ENCODE data around the gene PRPSAP2. TPM values are rescaled to one million over a fixed set of nuclear protein-coding genes. Genes with fewer than 3 reads are reported as not detected.

The PRPSAP2 gene
- total and polyA plus RNA-seq, 2 of the 4 experiments (the other 2 are of a cell fraction), result 22.9 to 28.1 TPM

DNA sequence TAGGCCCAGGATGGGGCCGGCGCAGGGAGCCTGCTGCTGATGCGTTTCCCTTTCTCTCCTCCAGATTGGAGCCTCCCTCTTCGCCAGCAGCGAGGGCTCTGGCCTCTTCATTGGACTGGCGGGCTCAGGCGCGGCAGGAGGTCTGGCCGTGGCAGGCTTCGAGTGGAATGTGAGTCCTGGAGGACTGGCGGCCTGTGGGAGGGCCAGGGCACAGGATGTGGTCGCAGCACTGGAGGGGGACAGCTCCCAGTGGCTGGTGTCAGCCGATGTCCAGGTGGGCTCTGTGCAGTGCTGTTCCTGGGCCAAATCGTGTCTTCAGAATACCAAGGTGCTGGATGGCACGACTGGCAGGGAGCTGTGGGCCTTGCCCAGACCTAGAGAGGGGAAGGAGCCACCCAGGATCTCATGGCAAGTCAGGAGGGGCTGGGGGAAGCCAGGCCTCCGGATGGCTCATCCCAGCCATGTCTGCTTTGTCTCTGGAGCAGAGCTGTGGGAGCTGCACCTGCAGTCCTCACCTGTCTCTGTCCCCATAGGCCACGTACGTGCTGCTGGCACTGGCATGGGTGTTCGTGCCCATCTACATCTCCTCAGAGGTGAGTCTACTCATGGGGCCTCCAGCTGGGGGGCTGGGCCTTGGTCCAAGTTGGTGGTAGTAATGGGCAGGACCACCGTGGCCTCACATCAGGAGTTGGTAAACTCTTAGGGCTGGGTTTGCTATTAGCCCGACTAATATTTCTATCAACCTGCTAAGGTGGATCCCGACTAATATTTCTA lies 101.3 kb downstream of the PRPSAP2 start:
- ATAC-seq (ENCODE audit: low read depth) (no peak), DNase-seq (no peak)
- no peak overlapping the region for H2AK5ac ChIP-seq (ENCODE audit: low read depth, low read length)
- H3K23ac ChIP-seq (ENCODE audit: low read depth, low read length), result no peak overlapping the region
- no peak overlapping the region for H4K91ac ChIP-seq (ENCODE audit: insufficient read depth, low read depth, low read length)
- no peak overlapping the region for H3K4ac ChIP-seq (ENCODE audit: low read depth, low read length)
- H3K4me1 ChIP-seq (ENCODE audit: control insufficient read depth, insufficient read depth, low read length), result peaks cover 12% of the 10 kb centered on the region
- no peak overlapping the region for H2BK15ac ChIP-seq (ENCODE audit: low read depth, low read length)
- ChIA-PET CTCF (no interaction called here), POLR2A (ENCODE audit: unreplicated experiment) (no interaction called here)
- in situ Hi-C loops (cut with MboI; ENCODE audit: low sequenced_read_pairs), result no loop called here
- no peak overlapping the region; a peak in 1 of 4 replicates for H4K8ac ChIP-seq (ENCODE audit: low read depth in 2 of 2, low read length in 2 of 2)
- no peak overlapping the region for H2AK9ac ChIP-seq (replicated peaks; ENCODE audit: low read depth, low read length, poor library complexity)
- H3K4me3 ChIP-seq (ENCODE audit: insufficient read depth, low read depth, low read length), result no peak overlapping the region
- dilution Hi-C loops (cut with HindIII; ENCODE audit: low sequenced_read_pairs, unreplicated experiment), result no loop called here
- peaks cover 4% of the 10 kb centered on the region; the same call in 1 of the 2 replicates for H3K9me1 ChIP-seq (ENCODE audit: insufficient read depth, low read length)
- H4K5ac ChIP-seq (ENCODE audit: low read depth, low read length), result no peak overlapping the region
- no peak overlapping the region for H2BK120ac ChIP-seq (ENCODE audit: low read depth, low read length)
- no peak overlapping the region for H3K4me2 ChIP-seq (ENCODE audit: low read depth, low read length)
- TF ChIP-seq MAFK (IDR thresholded peaks at IDR 0.05; ENCODE audit: low read depth, low read length), result no peak
- no peaks in the 10 kb centered on the region for H3K36me3 ChIP-seq (ENCODE audit: control insufficient read depth, insufficient read depth, low read length)
- no peak overlapping the region for H2BK20ac ChIP-seq (ENCODE audit: low read depth, low read length)
- no TSS peak for BruUV-seq (replicated peaks)
- H2BK5ac ChIP-seq (ENCODE audit: low read depth, low read length, poor library complexity, severe bottlenecking), result no peak overlapping the region
- H4K20me1 ChIP-seq (ENCODE audit: insufficient read depth, low read length), result no peaks in the 10 kb centered on the region
- H3K18ac ChIP-seq (ENCODE audit: low read depth, low read length), result no peak overlapping the region
- no peaks in the 10 kb centered on the region for H3K27me3 ChIP-seq (ENCODE audit: control insufficient read depth, insufficient read depth, low read length)
- no peaks in the 10 kb centered on the region; a peak in 1 of 4 replicates for H3K79me1 ChIP-seq (ENCODE audit: low read depth in 1 of 2, low read length in 2 of 2)
- H3K14ac ChIP-seq (replicated peaks; ENCODE audit: low read depth, low read length), result 0 out of 2 replicates have a peak overlapping the region, but pooled peaks have one; percentile 16
- WGBS, 2 experiments (ENCODE audit: extremely low coverage in 2 of 2, insufficient read length in 1 of 2), result 64% methylated on average over 9 of the region's 22 CpGs; no CpG with 5 or more reads in 1 of the 2 experiments
- H3K9me3 ChIP-seq (ENCODE audit: control insufficient read depth, insufficient read depth, low read length), result no peaks in the 10 kb centered on the region
- intact Hi-C loops (cut with micrococcal nuclease), result no loop called here
- H3K56ac ChIP-seq (ENCODE audit: extremely low read depth, insufficient read depth, low read length), result no peak overlapping the region
- H3K27ac ChIP-seq (ENCODE audit: insufficient read depth, low read length), result no peak overlapping the region
- peak overlapping the region; percentile 37 for H2AFZ ChIP-seq (replicated peaks; ENCODE audit: low read length, poor library complexity)
- no peak overlapping the region for H3K9ac ChIP-seq (ENCODE audit: low read depth, low read length)
